T follicular helper cell (primary cell): Measurements from ENCODE around the gene SMYD3.

Source experiments
- DNase-seq: peaks from one replicate; pipeline ENCODE4 v3.0.0-alpha.2; 2020; ENCODE audit warnings: low read depth

Gene SMYD3

GRCh38 chr1:246515390-246516005, 8.4 kb upstream of the SMYD3 start:
- no peak for DNase-seq

DNA sequence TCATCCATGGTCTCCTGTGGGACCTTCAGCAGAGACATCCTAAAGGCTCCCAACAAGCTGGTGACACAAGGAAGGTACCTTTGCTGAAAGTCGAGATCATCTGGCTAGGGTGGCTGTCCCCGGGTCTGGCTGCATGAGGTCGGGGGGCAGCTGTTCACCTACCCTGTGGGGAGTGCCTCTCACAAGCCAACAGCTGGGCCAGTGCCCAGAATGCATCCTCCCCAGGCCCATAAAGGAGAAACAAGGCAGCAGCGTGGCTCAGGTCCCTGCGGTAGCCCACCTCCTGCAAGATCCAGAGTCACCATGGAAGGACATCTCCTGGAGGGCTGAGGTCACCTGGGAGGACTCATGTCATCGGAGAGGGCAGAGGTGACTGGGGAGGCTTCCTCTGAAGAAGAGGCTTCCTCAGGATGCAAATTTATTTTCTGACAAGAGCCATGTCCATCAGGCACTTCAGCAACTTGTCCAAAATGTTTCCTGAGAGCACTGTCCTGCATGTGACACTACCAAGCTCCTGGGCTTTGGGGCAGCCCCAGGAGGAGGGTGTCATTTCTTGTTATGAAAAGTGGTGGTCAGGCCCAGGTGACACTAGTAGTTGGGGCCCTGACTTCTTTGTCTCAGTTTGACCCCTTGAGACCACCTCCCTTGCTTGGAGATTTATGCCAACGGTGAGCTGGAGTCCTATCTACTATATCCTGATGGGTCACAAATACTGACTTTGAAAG, 6.7 kb upstream of the SMYD3 start:
- no peak for DNase-seq

DNA sequence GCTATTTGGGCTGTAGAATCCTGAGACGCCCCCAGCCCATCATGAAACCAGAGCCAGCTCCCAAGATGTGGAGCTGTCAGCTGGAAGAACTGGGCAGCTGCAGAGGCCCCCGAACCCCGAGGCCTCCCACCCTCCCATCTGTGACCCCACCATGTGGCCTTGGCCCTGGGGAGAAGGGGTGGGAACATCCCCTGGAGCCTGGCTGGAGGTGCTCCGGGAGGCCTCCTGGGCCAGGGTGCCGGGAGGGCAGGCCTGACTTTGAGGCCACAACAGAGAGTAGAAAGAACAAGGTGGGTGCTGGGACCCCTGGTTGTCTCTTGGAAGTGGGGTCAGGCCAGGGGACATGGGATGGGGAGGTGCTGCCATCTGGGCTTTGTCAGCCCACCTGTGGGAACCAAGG, 6.0 kb upstream of the SMYD3 start:
- DNase-seq = no peak

- DNase-seq = no peak
These were observed 5.6 kb upstream of the SMYD3 start for GRCh38 chr1:246512635-246513034.

DNA sequence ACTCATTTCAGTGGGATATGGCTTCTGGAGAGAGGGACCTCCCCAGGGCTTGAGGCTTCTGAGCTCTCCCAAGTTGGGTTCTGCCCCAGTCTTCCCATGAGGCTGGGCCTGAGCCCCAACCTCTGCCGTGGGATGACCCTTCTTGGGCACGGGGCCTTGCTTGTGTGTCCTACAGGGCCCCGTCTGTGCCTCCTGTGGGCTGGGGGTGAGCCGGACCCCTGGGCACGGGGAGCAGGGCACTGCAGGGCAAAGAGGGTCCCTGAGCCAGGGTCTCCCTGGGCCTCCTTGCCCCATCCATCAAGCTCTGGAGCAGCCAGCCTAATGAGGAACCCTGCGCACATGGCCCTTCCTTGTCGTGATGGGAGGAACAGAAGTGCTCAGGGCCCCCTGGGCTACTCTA, 5.2 kb upstream of the SMYD3 start:
- no peak for DNase-seq

- no peak for DNase-seq
These were observed 4.1 kb upstream of the SMYD3 start for GRCh38 chr1:246511203-246511602.

GRCh38 chr1:246510147-246511030, 3.3 kb upstream of the SMYD3 start:
- no peak for DNase-seq

DNA sequence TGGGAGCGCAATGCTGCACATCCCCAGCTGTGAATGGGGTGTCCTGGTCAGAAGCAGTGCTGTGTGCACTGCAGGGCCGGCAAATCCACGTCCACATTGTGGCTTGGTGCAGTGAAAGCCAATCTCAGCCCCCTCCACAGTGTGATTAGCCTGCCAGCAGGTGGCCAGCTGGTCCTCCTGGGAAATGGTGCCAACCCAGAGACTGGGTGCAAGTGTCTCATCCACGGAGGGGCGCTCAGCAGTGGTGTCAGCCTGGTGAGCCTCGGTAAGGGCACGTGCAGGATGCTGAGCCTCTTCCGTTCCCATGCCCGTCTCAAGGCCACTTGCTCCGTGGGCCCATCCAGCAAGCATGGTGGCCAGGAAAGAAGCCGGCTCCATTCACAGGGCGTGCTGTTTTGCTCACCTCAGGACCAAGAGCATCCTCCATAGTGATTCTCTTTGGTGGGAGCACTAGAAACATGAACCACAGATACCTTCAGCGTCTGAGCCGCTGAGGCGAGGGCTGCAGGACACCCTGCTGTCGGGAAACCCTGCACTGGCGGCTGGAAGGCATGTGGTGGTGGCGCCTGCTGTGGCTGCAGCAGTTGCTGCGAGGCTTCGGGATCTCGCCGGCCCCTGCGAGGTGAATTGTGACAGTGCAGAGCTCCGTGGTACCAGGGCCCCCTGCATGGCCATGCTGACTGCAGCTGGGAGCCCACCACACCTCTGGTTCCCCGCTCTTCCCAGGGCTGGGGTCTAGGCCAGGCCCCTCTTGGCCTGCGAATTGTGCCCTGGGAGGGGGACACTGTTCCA, 2.0 kb upstream of the SMYD3 start:
- no peak for DNase-seq

DNA sequence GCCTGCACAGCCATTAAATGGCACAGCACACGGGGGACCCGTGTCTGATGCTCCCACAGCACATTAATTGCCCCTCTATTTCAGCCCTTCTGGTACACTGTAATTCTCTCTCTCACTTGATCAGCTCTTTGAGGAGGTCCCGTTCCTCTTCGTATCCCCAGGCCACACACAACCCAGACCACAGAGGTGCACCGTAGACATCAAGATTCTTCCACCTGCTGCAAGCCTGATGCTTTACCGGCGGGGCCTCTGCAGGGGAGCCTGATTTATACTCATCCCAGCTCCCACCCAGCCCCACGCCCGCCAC, 759 bp downstream of the SMYD3 start:
- DNase-seq = no peak

DNA sequence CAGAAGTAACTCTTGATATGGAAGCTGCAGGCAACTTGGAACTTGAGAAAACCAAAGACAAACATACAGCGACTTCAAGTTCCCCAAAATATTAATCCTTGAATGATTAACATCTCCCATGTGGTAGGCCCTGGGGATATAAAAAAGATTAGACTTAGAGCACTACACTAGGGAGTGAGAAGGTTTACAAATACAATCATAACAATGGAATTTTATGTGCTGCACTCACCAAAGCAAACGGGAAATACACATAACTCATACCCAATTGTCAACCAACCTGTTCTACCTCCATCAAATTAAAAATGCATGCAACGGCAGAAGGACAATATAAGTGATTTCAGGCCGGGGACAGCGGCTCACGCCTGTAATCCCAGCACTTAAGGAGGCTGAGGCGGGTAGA, 3.7 kb downstream of the SMYD3 start:
- no peak for DNase-seq

- DNase-seq = no peak
These were observed 9.7 kb downstream of the SMYD3 start for GRCh38 chr1:246497331-246497915.

- DNase-seq = no peak
These were observed 14.4 kb downstream of the SMYD3 start for GRCh38 chr1:246492611-246493245.

- DNase-seq = no peak
These were observed 15.5 kb downstream of the SMYD3 start for GRCh38 chr1:246491551-246492053.

GRCh38 chr1:246488674-246489073, 18.4 kb downstream of the SMYD3 start:
- no peak for DNase-seq

DNA sequence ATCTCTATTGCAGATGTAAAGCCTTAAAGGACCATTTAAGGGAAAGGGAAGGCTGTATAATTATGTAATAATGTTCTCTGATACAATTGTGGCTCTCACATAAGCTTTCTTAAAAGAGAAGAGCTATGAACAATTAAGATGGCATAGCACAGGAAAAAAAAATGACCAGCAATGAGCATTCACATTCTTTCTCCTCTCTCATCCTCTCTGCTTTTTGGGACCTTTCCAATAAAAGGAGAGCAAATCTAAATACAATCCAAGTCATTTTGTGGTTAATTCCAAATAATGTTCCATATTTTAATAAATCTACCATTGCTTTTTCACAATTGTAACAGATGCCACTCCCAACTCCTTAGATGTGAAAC, 23.5 kb downstream of the SMYD3 start:
- DNase-seq = no peak

DNA sequence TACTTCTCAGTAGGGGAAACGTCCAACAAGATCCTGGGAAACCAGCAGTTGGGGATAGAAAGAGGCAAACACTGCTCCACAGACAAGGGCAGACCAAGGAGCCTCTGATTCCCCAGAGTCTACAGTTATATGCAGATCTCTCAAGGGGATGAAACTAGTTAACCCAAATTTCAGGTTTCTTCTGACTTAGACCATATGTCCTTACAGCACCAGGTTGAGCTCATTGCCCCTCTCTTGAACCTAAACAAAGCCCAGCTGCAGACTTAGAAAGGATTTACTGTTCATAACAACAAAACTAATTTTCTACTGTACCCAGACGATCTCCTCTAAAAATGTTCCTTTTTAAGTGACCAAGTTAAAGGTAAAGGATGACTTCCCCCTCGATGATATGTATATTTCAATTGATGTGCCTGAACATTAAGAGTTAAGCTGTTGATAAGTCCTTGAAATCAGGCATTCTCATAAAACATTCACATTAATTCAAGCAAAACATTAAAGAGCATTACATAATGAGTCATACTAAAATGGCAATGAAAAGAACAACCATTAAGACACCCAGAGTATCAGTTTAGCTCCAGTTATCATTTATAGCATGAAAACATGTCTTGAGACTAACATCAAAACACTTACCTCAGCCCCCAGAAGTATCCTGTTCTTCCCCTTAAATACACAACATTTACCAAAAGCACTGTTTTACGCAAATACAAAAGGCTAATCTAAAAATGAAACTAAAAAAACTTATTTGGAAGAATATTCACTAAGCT, 24.1 kb downstream of the SMYD3 start:
- no peak for DNase-seq

DNA sequence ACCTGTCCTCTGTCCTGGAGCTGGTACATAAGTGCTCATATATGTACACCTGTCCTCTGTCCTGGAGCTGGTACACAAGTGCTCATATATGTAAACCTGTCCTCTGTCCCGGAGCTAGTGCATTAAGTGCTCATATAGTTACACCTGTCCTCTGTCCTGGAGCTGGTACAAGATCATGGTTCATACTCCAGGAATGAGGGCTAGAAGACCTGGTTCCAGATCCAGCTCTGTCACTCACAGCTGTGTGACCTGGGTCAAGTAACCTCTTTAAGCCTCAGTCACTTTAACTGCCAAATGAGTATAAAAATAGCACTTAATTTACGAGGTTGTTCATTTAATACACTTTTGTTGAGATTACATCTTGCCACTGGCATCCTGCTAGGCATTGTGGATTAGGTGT, 28.0 kb downstream of the SMYD3 start:
- no peak for DNase-seq

- DNase-seq = no peak
These were observed 29.4 kb downstream of the SMYD3 start for GRCh38 chr1:246477634-246478033.

DNA sequence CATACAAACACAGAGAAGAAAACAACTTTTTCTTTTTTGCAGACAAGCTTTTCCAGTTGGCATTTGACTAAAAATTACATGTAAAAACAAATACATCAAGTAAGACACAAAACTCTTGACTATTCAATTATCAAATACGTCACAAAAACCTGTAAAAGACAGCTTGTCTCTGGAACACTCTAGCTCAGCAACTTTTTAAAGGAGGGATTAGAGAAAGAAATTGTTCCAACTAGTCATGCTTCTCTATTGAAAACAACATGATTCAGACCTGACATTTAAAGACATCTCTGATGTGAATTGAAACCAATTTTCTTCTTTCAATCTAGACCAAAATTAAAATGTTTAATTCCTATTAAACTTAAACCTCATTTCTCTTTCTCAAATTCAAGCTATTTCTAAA, 30.3 kb downstream of the SMYD3 start:
- no peak for DNase-seq

DNA sequence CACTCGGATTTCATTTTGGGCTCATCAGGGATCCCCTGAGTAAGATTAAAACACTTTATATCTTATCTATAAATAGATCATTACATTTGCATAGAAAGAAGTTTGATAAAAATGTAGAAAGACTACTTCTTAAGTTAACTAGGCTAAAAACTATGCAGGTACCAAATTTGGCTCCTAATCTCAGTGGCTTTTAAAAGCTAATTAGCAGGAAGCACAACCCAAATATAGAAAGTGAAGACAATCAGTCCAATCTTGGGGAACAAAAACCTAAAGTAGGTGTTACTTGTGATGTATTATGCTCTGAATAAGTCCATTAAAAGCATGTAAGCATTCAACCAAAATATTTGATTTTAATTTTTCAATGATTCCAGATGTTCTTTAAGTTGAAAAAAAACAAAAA, 35.4 kb downstream of the SMYD3 start:
- no peak for DNase-seq

DNA sequence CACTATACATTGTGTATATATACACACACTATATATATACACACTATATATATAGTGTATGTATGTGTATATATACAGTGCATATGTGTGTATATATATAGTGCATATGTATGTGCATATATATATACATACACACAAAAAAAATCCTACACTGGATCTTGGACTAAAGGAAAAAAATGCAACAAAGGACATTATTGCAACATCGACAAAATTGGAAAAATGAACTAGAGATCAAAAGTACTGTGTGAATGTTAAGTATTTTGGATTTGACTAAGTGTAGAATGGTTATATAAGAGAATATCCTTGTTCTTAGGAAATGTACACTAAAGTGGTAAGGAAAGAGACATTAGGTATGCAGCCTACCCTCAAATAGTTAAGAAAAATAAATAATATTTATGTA, 36.5 kb downstream of the SMYD3 start:
- no peak for DNase-seq
